Spleen (tissue), 7 donors: ENCODE measurements around the gene STARD13.

Experiments
- CTCF ChIP-seq, 11 experiments: fragments of 200-600 bp in 7 of 11; fragments of 450-650 bp in 4 of 11; sonication (generic) in 4 of 11; IDR thresholded peaks in 8 of 11; conservative IDR thresholded peaks in 3 of 11; 1 replicate in 7 of 11; 2 replicates in 4 of 11; pipeline versions ENCODE4 v1.4.0 to v1.8.0; 2016 to 2021; ENCODE audit warnings: antibody characterized with exemption in 11 of 11, inconsistent platforms in 4 of 11, mild to moderate bottlenecking in 1 of 11
- POLR2A ChIP-seq, 3 donors: fragments of 450-650 bp; IDR thresholded peaks; one replicate each; pipeline ENCODE4 v1.5.1; 2017; ENCODE audit warnings: antibody characterized with exemption in 3 of 3, mild to moderate bottlenecking in 1 of 3
- POLR2AphosphoS5 ChIP-seq, 3 donors: sonication (generic); formaldehyde crosslinking; IDR thresholded peaks; one replicate each; pipeline ENCODE4 v1.5.1; 2017; ENCODE audit warnings: antibody characterized with exemption in 3 of 3
- donor health status: DM: no; HTN: no; CAD: no; lungs with moderate emphysema.
- donor health status: DM: no; HTN: no; CAD: no.
- donor health status: DM: no; HTN: no; CAD: no.

GRCh38 chr13:33257841-33258807 is 27.4 kb downstream of the STARD13 start:
- TF ChIP-seq CTCF (IDR thresholded peaks at IDR 0.05 in 8 of 11, conservative IDR thresholded peaks at IDR 0.05 in 3 of 11) = no peak
- TF ChIP-seq POLR2A (IDR thresholded peaks at IDR 0.05) = no peak
- TF ChIP-seq POLR2AphosphoS5 (IDR thresholded peaks at IDR 0.05) = no peak
